ENCODE data around the gene TMUB1. TPM values are rescaled to one million over a fixed set of nuclear protein-coding genes. Genes with fewer than 3 reads are reported as not detected.

The TMUB1 gene
- total and polyA plus RNA-seq, 11 donors = 21.8 to 82.6 (median 37.9) TPM

DNA sequence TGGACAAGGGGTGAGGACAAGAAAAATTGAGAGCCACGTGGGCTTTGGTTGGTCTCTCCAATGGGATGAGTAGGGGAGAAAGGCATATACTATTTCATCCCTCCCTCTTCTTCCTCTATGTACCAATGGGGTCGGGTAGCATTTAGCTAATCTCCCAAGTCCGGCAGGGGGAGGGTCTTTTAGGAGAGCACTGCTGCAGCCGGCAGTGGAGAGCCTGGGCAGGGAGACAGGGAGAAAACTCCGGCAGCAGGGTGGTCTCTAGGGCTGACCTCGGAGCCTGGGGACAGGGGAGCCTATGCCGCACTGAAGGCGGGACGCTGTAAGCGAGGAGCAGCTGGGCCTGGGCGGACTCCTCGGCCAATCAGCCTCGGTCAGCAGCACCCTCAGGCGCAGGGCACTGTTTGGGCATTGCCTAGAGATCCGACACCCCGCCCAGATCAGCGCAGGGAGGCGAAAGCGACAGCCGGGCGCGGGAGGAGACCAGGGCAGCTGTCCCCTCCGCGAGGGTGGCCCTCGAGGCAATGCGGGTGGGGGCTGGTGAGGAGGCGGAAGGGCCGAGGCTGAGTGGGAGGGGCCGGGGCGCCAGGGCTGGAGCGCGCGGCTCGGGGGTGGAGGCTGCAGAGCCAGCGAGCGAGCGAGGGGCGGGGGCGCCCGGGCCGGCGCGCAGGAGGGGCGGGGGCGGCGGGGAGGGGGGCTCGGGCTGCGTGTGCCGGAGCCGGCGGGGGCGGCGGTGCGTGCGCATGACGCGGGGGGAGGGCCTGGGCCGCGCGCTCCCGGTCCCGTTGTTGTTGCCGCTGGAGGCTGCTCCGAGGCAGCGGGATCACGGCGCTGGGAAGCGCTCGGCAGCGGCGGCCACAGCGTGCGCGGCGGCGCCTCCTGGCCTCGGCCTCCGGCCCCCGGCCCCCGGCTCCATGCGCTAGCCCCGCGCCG lies 2.7 kb upstream of the TMUB1 start, which contains the start of gene AGAP3:
Gene AGAP3 (plus strand): TSS at position 785 of the 930 bp plus-strand sequence. CDS start 267 bp downstream, outside the sequence.
- intact Hi-C loops (cut with DNase I) = loop anchor here in 2 of 10 donors (1.0 to 2.0 kb wide), 3 partner anchors 27 to 57 kb away; partner anchors contain the start of genes ABCB8 (in 1 of the 2) and SLC4A2 (in 1 of the 2)
- Histone ChIP-seq H3K4me3 (peak within 1 kb of the TSS; percentile 60 to 96 (median 81)), H3K36me3 (no peaks in the 10 kb centered on the region), H3K9me3 (no peaks in the 10 kb centered on the region), H3K27me3 (no peaks in the 10 kb centered on the region), H3K27ac (peak within 1 kb of the TSS; percentile 85 to 95 (median 92)), H3K4me1 (peaks cover 14 to 77% (median 63%) of the 10 kb centered on the region in 12 donors)
- ATAC-seq (peak; percentile 53 to 69 (median 61)), DNase-seq (peak; percentile 91 to 94 (median 92))
- 0 to 2% (median 1%) methylated on average over 22 to 84 of the region's 84 CpGs for WGBS, 4 donors
- peak in 1 of 2 donors; percentile 75 for TF ChIP-seq POLR2A (IDR thresholded peaks at IDR 0.05)
- TF ChIP-seq, protein P1, sequence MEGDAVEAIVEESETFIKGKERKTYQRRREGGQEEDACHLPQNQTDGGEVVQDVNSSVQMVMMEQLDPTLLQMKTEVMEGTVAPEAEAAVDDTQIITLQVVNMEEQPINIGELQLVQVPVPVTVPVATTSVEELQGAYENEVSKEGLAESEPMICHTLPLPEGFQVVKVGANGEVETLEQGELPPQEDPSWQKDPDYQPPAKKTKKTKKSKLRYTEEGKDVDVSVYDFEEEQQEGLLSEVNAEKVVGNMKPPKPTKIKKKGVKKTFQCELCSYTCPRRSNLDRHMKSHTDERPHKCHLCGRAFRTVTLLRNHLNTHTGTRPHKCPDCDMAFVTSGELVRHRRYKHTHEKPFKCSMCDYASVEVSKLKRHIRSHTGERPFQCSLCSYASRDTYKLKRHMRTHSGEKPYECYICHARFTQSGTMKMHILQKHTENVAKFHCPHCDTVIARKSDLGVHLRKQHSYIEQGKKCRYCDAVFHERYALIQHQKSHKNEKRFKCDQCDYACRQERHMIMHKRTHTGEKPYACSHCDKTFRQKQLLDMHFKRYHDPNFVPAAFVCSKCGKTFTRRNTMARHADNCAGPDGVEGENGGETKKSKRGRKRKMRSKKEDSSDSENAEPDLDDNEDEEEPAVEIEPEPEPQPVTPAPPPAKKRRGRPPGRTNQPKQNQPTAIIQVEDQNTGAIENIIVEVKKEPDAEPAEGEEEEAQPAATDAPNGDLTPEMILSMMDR (IDR thresholded peaks at IDR 0.05) = no peak

DNA sequence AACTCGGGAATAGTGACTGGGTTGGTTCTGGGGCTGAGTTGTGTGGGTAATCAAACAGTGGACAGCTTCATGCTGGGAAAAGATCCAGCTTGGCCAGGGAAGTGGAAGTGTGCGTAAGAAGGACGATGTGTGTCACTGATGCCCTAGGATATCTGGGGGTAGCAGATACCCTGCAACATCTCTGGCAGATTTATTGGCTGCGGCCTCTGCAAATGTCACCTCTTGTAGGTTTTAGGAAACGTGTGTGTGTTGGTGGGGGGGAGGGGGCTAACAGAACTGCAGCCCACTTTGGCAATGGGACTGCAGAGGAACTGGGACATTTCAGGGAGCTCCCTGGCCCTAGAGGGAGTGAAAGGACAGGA lies 2.0 kb upstream of the TMUB1 start:
- TF ChIP-seq POLR2A (IDR thresholded peaks at IDR 0.05) = no peak
- TF ChIP-seq, protein P1 (IDR thresholded peaks at IDR 0.05) = no peak
- ATAC-seq = no peak
- peak overlapping the region; percentile 67 to 95 (median 89) for H3K27ac ChIP-seq
- no peaks in the 10 kb centered on the region for H3K27me3 ChIP-seq
- H3K4me1 ChIP-seq = peaks cover 14 to 74% (median 61%) of the 10 kb centered on the region in 12 donors
- H3K36me3 ChIP-seq = no peaks in the 10 kb centered on the region
- 21 to 38% (median 33%) methylated on average over 5 of the region's 5 CpGs for WGBS, 4 donors
- peak overlapping the region in 10 of 12 donors; percentile 43 to 96 (median 79) for H3K4me3 ChIP-seq
- no peaks in the 10 kb centered on the region for H3K9me3 ChIP-seq
- no peak for DNase-seq
- intact Hi-C loops (cut with DNase I) = no loop called here

DNA sequence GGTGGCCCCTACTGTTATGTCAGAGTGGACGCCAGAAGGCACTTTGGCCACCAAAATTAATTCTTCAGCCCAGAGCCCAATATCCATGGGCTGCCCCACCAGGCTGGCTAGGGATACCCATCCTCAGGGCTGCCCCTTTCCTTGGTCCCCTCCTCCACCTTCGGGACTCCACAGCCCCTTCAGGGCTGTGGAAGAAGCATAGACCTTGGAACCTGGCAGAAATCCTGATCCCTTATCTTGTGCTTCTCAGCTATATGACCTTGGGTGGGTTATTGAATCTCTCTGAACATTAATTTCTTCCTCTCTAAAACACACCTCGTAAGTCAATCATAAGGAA lies 499 bp upstream of the TMUB1 start:
- intact Hi-C loops (cut with DNase I) = loop anchor here in 1 of 10 donors (2.0 kb wide), 1 partner anchor 25 kb away; the partner anchor contains the start of gene SLC4A2
- H3K27me3 ChIP-seq = no peaks in the 10 kb centered on the region
- peak overlapping the region; percentile 72 to 99 (median 90) for H3K4me3 ChIP-seq
- DNase-seq (no peak), ATAC-seq (no peak)
- H3K36me3 ChIP-seq = no peaks in the 10 kb centered on the region
- peaks cover 20 to 73% (median 57%) of the 10 kb centered on the region in 12 donors for H3K4me1 ChIP-seq
- 26 to 44% (median 30%) methylated on average over 2 to 3 of the region's 3 CpGs for WGBS, 4 donors
- H3K27ac ChIP-seq = peak overlapping the region in 10 of 12 donors; percentile 78 to 99 (median 93)
- no peak for TF ChIP-seq POLR2A (IDR thresholded peaks at IDR 0.05)
- TF ChIP-seq, protein P1 (IDR thresholded peaks at IDR 0.05) = no peak
- H3K9me3 ChIP-seq = no peaks in the 10 kb centered on the region

All from heart left ventricle (tissue), 16 donors.